Stimulated activated CD4-positive, alpha-beta T cell treated with anti-CD3 and anti-CD28 coated beads, Interleukin-4, amount 100 ng/mL, for 4 hours (primary cell): ENCODE data around the gene SLCO2A1.

Source experiments
- DNase-seq, 2 experiments: peaks; one replicate each; pipeline ENCODE4 v3.0.0-alpha.2; 2020

Gene SLCO2A1

DNA sequence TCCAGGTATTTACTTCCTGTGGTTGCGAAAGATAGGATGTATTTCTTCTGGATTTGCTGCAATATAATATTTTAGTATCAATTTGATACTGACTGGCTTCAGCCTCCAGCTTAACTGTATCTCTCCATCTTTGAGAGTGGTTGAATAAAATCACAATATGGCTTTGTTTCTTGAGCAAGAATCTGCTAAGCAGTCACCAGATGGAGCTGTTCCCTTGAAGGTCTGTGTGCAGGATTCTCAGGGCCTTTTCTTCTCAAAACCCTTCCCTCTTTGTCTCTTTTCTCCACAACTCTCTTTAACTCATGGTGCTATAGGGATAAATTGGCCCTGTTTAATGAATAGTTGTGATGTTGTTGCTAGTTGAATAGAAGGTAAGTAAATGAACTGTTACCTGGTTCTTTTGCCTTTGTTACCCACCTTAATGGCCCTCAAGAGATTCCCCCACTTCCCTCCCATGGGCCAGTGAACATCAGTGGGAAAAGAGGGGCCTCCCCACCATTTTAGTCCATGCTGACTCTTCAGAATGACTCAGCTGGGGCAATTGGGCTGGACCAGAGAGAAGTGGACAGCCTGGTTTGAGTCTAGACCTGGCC is 99.3 kb downstream of the SLCO2A1 start:
- DNase-seq: no peak

DNA sequence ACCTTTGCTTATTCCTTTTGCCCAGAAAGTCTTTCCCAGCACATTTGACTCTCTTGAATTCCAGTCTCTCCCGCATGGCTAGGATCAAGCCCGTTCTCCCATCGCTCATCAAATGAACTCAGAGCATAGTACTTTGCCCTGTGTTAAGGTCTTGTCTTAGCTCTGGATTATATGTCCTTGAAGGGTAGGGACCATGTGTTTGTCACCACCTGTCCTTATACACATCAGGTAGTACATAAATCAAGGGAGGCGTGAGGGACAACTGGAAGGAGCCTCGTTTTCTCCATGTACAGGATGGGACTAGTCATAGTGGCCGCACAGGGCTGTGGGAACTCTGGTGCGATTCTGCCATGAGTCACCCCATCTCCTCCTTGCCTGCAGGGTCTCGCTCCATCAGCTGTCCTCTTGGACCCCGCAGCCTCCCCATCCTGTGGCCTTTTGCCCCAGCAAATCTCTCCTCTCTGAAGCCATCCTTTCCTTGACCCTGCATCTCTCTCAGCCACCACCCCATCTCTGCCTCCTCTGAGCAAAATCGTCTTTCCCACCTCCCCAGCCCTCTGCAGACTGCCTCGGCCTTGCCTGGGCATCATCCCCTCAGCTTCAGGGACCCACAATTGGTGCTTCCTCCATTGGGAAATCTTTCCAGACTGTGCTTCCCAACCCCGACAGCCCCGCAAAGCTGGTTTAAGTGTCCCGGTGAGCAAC is 100.7 kb downstream of the SLCO2A1 start:
- no peak for DNase-seq

DNA sequence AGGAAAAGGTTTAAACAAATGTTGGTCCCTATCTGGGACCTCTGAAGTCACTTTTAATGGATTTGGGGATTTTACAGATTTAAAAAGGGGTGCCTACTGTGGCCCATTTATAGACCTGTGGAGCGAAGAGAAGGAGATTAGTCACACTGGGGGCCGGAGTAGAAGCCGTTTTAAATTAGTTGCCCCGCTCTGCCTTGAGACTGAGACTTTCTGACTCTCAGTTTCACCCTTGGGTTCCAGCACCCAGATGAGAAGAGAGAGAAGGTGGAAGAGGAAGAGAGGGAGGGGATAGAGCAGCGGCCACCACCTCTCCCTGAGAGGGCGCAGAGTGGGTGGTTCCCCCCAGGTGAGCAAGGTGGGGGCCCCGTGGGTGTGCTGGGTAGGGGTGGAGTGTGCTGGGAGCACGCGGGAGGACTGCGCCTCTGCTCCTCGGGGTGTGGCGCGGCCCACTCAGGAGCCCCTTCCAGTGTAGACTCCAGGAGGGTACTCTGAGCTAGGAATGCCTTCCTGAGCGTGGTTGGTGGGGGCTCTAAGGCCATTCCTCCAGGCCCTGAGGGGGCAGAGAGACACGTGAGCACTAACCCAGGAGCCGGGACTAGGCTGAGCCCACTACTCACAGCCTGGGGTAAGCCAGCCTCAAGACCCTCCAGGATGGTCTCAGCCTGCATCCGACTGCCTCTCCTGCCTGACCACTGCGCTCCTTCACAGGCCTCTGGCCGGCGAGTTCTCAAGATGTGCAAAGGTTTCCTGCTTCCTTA is 101.4 kb downstream of the SLCO2A1 start:
- no peak for DNase-seq

DNA sequence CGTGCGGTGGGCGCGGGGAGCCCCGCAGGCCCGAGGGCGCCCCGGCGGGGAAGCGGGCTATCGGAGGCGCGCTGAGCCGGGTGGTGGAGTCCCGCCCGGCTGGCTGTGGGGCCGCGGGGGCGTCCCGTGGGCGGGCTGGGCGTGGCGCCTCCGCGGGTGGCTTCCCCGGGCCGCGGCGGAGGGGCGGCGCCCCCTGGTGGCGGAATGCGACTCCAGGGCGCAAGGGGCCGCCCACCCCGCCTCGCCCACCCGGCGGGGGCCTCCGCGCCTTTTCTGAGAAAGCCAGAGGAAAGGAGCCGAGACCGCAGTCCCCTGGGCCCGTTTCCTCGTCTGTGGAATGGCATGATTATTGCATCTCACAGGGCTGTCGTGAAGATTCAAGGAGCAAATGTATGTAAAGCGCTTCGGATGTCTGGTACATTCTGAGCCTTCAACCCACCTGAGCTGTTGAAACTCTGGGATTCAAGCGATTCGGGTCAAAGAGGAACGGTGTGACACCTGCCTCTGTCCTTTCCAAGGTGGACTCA is 102.1 kb downstream of the SLCO2A1 start:
- DNase-seq: peak; percentile 76 to 80

DNA sequence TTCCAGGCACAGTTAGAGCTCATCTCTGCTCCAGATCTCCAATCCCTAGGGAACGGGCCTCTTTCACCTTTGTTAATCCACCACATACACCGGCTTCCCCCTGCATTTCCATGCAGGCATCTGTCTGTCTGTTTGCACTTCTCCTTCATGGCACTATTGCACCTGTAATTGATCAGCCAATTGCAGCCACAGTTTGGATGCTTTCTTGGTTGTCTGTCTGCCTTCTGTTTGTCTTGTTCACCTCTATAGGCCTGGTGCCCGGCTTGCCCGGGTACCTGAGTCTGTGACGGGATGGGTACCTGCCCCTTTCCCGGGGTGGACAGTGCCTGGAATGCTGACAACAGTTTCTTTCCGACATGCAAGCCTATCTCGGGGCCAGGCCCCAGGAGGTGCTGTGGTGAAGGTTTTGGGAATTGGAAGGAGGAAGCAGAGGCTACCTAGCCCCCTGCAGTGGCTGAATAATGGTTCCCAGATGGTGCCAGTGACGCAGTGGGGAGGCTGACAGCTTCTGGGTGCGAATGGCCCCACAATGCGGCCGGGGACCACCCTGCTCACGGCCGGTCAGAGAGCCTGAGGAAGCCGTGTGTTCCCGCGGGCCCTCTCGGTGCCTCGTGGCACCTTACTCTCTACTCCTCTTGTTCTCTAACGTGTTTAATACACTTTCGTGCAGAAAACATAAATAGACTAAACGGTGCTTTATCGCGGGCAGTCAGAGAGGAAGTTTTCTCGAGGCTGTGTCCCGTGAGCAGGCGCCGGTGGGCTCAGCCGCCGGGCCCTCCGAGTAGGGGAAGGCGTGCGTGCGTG is 102.8 kb downstream of the SLCO2A1 start:
- no peak for DNase-seq

DNA sequence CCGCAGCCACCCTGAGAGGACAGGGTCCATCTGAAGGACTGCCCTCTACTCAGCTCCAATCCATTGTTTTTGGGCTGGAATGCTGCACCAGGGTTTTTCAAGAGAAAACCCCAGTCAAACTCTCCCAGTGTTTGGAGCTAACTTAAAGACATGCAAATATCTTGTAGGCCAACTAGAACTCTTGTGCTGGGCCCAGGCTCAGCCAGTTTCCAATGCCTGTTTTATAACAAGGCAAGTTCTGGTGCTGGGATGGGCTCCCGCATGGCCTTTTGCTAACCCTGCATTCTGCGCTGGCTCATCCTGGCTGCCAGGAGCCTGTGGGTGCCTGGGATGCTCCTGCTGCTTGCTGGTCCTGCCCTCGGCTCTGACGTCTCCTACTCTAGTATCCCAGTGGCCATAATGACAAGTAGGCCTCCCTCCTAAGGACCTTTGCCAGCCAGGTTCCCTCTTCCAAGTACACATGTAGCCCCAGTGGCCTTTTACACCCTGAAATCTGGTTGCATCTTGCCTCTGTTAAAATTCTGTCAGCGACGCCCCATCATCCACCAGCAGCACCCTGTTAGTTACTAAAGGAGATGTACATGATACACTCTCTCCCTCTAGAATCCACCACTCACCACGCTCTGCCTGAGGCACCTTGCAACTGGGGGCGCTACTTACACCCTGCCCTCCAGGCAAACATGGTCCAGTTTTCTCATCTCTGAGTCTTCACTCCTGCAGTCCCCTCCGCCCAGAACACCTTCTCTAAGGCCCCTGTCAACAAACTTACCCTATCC is 103.6 kb downstream of the SLCO2A1 start:
- DNase-seq: no peak

DNA sequence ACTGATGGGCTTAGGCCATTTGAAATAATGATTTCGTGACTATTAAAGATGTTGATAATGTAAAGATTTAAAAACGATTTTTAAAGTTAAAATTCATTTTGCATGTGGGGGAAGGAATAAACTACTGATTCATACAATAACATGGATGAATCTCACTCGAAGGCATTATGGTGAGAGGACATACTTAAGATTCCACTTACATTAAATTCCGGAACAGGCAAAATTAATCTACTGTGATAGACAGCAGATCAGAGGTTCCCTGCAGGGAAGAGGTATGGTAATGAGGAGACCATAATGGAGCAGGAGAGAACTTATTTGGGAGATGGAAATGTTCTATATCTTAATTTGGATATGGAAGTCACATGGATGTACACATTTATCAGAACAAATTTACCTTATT is 105.7 kb downstream of the SLCO2A1 start:
- DNase-seq: no peak

DNA sequence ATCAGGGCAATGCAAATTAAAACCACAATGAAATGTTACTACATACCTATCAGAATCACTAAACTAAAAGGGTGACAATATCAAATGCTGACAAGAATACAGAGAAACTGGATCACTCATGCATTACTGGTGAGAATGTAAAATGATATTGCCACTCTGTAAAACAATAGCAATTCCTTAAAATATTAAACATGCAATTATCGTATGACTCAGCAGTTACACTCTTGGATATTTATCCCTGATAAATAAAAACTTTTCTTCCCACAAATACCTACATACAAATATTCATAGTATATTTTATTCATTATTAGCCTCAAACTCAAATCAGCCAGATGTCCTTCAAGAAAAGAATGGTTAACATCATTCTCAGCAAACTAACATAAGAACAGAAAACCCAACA is 108.1 kb downstream of the SLCO2A1 start:
- DNase-seq: no peak

DNA sequence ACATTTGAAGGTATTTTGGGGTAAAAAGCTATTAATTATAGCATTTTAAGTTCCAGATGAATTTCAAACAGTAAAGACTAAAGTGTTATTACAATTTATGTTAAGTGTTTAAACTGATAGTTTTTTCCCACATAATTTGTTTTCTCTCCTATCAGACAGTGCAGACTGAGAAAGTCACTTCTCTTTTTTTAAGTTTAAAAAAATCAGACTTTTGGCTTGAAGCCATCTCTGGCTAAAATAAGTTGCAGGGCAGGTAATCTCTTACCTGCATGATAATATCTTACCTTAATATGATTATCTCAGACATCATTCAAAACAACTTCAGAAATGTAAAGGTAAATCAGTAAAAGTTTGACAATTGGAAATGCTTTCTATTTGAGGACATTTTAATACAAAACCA is 112.6 kb downstream of the SLCO2A1 start:
- DNase-seq: no peak

DNA sequence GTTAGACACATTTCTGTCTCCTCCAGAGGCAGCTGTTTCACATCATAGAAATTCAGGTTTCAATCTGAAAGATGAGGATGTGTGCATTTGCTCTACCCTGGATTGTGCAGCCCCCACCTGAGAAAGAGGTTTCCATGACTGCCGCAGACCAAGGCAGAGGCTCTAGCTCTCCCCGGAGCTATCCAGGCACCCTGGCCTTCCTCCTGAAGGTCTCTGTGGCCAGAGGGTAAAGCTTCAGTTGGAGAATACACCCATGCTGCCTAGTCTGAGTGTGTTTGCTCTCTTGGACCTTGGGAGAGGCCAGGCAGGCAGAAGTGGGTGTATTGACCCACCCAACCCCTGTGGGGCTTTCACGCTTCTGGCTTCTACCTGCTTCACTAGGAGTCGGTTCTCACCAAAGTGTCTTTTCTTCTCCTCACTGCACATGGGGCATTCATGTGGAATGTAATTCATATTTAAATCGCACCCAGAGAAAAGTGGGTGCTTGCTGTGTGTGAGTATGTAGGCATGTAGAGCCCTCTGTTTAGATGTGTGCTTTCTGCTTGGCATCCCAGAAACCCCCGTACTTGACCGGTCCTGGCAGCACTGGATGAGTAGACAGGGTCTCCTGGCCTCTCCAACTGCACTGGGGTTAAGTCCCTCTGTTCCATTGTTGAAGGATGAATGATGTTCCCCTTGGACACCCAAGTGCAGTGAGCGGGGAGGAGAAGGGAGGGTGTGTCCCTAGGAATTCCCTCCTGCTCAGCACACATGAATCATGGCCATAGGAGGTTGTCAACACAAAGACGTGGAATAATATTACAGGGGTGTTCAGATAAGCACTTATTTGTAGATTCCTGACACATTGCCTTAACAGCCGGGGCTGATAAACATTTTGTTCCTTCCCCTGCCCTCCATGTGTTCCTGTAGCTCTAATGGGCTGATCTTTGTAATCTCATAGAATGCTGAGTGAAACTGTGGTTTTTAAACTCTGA is 113.8 kb downstream of the SLCO2A1 start:
- DNase-seq: no peak

DNA sequence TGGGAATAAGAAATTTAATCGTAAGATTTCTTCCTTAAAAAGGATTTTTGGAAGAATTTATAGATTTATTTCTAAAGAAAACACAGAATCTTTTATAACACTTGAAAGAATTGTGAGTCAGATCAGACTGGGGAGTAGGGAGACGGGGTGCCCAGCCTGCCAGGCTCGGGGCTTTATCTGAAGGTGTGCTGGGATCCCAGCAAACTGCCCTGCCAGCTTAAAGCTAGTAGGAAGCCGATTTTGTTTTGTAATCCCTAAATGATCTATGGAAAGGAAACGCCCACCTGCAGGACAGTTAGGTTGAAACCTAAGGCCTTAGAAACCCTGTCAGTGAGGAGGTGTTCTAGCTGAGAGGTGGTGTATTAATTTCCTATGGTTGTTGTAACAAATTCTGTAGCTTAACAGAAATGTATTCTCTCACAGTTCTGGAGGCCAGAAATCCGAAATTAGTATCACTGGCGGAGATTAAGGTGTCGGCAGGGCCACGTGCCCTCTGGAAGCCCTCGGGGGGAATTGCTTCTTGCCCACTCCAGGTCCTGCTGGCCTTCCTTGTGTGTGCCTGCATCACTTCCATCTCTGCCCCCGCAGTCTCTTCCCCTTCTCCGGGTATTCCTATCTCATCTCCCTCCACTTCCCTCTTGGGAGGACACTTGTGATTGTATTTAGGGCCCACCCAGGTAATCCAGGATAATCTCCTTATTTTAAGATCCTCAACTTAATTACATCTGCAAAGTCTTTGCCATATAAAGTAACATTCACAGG is 114.7 kb downstream of the SLCO2A1 start:
- no peak for DNase-seq

DNA sequence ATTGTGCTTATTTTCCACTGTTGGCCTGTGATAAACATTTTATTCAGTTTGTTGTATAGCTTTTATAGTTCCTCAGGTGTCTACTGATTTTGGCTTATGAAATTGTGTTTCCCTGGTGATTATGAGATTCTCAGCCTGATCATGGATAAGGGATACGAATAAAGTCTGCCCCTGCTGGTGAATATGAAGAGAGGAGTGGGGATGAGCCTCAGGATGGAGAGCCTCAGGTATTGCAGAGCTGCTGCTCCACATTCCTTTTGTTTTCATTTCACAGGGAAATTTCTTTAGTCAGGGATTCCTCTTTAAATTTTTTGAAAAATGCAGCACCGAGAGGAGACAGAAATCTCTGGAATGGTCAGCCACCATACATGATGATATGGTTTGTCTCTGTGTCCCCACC is 119.3 kb downstream of the SLCO2A1 start:
- DNase-seq: no peak

DNA sequence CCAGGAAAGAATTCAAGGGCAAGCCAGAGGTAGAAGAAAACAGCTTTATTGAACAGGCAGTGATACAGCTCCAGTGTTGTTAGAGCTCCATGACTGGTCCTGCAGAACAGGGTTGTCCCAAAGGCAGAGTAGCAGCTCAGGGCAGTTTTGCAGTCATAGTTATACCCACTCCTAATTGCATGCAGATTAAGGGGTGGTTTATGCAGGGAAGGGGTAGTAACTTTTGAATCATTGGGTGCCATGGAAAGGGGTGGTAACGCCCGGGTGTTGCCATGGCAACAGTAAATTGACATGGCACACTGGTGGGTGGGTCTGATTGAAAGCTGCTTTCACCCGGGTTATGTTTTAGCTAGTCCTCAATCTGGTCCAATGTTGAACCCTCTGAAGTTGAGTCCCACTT is 124.3 kb downstream of the SLCO2A1 start:
- DNase-seq: no peak

DNA sequence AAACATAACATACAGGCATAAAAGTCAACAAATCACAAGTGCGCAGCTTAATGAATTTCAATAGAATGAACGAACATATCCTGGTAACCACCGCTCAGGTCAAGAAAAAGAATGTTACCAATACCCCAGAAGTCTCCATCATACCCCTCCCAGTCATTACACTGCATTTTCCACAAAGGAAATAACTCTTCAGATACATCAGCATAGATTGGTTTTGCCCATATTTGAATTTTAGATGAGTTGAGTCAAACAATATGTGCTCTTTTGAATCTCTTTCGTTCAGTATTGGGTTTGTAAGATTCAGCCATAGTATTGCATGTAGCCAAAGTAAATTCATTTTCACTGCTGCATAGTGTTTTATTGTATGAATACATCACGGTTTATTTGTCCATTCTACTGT is 127.9 kb downstream of the SLCO2A1 start:
- no peak for DNase-seq

DNA sequence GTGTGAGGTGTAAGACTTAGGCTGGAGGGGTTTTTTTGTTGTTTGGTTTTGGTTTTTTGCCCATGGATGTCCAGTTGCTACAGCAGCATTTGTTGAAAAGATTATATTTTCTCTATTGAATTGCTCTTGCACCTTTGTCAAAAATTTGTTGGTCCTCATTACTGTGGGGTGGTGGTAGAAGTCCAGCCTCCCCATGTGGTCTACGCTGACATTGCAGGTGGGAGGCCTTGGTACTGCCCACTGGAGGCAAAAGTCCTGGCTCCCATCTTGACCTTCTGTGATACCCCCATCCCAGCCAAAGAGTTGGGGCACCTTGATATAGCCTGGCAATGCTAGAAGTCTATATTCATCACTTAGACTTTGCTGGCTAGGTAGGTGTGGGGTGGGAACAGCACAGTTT is 128.6 kb downstream of the SLCO2A1 start:
- no peak for DNase-seq

DNA sequence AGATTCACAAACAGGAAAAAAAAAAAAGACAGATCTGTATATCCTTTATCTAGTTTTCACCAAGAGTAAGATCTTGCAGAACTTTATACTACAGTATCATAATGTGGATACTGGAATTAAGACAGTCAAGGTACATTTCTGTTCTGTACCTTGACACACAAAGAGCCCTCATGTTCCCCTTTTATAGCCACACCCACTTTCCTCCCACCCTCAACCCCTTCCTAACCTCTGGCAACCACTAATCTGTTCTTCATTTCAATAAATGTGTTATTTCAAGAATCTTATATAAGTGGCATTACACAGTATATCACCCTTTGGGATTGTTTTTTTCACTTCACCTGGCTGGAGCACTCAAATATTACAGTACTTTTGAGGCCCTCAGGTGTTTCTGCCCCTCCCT is 130.4 kb downstream of the SLCO2A1 start:
- DNase-seq: no peak

DNA sequence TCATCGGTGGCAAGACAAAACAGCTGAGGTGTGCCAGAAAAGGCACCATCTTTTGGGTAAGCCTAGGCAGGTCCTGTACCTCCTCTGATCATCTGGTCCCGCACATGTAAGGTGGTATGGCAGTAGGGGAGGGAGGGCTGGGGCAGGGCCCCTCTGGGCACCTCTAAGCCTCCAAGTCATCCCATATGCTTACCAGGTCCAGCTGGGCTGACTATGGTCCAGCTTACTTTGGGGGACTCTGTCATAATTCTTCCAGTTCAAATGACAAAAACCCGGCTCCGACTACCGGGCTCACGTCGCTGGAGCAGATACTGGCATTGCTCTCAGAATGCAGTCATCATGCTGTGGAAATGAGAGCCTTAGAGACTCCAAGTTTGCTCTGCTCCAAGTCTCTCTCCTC is 132.2 kb downstream of the SLCO2A1 start:
- no peak for DNase-seq

DNA sequence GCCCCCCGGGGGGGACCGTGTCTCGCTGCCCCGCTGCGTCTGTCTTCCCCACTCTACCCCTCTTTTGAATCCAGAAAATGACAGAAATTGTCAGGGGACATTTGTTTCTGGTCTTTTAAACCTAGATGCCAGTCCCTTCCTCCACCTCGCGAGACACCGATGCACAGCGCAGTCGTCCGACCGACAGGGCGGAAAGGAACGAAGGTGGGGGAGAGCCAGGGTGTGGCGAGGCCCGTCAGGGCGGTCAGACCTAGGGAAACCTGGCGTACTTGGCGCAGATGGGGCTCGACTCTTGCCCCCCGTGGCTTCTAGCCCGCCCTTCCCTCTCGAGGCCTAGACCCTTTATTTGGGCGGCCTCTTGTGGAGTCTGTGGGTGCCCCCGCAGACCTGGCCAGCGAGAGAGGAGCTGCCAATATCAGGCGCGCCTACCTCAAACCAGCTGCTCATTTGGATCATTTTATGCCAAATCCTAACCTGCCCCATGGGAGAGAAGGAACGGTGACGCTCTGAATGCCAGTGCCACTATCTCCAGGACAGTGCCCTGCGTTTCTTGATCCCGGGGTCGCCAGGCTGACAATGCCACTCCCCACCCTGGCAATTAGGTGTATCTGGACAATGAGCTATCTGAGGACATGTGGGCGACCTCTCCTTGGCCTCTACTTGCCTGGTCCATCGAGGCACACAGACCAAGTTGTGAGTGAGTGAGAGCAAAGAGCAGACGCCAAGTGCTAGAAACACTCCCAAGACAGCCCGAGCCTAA is 133.5 kb downstream of the SLCO2A1 start:
- DNase-seq: no peak

DNA sequence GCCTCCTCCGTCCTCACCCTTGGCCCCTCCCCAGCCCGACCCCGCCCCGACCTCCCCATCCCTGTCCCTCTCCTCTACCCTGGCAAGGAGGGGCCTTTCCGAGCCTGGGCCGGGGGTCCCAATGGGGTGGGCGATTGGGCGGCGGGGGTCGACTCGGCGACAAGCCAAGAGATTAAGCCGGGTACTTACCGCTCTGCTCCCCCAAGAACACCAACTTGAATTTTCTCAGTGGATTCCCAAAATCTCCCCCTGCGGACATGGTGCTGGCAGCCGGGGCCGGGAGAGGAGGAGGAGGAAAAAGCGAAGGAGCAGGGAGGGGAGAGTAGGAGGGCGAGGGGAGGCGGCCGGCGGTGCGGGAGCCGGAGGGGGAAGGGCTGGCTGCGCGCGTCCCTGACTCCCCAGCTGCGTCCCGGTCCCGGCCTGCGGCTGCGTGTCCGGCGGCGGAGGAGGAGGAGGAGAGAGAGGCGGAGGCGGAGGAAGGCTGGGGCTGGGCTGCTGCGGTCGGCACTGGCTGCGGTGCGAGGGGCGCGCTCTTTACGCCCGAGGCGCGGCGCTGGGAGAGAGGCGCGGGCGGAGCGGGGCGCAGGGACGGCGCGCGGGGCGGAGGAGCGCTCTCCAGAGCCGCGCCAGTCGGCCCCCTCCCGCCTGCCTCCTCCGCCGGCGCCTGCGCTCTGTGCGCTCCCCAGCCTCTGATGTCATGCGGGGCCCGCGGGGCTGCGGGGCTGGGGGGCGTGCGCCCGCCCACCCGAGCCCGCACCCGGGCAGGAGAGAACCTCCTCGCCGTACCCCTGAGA is 134.3 kb downstream of the SLCO2A1 start, which contains the start of gene RAB6B:
RAB6B (minus strand) TSS at position 675 of the 794 bp plus-strand sequence; CDS start at position 259, 416 bp downstream.
- no peak for DNase-seq
